Ishikawa (cell line): Measurements from ENCODE around the gene C17orf114.

ENCODE experiments used
- CREB1 ChIP-seq: IDR thresholded peaks from 2 replicates; pipeline ENCODE4 v1.6.1; 2012; ENCODE audit warnings: low read depth
- FOXM1 ChIP-seq: IDR thresholded peaks from 2 replicates; pipeline ENCODE4 v1.6.1; 2012; ENCODE audit warnings: low read depth, borderline replicate concordance
- RAD21 ChIP-seq: IDR thresholded peaks from 2 replicates; pipeline ENCODE4 v1.6.1; 2012; ENCODE audit warnings: low read depth
- TAF1 ChIP-seq: IDR thresholded peaks from 2 replicates; pipeline ENCODE4 v1.6.1; 2012; ENCODE audit warnings: low read depth, mild to moderate bottlenecking
- TCF12 ChIP-seq: IDR thresholded peaks from 2 replicates; pipeline ENCODE4 v1.6.1; 2012; ENCODE audit warnings: low read depth
- TEAD4 ChIP-seq: IDR thresholded peaks from 2 replicates; pipeline ENCODE4 v1.6.1; 2012
- YY1 ChIP-seq: IDR thresholded peaks from 2 replicates; pipeline ENCODE4 v1.6.1; 2012; ENCODE audit warnings: low read depth
- TF ChIP-seq, protein P1 (sequence below): IDR thresholded peaks from 2 replicates; pipeline ENCODE4 v1.6.1; 2012
- TF ChIP-seq, protein P2 (sequence below): IDR thresholded peaks from 2 replicates; pipeline ENCODE4 v1.6.1; 2012; ENCODE audit warnings: low read depth, mild to moderate bottlenecking

DNA sequence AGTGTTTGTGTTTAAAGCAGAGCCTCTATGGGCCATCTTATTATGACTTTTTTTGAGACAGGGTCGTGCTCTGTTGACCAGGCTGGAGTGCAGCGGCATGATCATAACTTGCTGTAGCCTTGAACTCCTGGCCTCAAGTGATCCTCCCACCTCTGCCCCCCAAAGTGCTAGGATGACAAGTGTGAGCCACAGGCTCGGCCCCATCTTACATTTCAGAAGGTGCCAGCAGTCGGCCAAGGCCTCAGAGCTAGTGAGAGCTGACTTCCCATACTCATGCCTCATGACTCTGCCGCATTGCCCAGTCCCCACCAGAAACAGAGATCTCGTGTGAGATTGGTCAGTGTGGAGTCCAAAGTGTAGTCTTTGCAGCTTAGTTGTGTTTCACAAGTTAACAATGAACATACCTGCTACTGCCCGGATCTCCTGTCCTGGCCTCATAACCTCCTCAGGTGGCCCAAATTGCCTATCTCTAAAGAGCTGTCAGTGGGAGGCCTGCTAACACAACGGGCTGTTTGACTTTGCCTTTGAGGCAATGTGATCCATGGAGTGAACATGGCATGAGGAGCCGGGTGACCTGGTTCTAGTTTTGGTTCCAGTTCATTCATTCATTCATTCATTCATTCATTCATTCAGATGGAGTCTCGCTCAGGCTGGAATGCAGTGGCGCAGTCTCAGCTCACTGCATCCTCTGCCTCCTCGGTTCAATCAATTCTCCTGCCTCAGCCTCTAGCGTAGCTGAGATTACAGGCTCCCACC is 44.7 kb upstream of the C17orf114 start:
- TF ChIP-seq, protein P1, sequence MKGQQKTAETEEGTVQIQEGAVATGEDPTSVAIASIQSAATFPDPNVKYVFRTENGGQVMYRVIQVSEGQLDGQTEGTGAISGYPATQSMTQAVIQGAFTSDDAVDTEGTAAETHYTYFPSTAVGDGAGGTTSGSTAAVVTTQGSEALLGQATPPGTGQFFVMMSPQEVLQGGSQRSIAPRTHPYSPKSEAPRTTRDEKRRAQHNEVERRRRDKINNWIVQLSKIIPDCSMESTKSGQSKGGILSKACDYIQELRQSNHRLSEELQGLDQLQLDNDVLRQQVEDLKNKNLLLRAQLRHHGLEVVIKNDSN: no peak
- TF ChIP-seq CREB1: no peak
- no peak for TF ChIP-seq TCF12
- TF ChIP-seq TEAD4: no peak
- no peak for TF ChIP-seq FOXM1
- TF ChIP-seq YY1: no peak
- TF ChIP-seq, protein P2, sequence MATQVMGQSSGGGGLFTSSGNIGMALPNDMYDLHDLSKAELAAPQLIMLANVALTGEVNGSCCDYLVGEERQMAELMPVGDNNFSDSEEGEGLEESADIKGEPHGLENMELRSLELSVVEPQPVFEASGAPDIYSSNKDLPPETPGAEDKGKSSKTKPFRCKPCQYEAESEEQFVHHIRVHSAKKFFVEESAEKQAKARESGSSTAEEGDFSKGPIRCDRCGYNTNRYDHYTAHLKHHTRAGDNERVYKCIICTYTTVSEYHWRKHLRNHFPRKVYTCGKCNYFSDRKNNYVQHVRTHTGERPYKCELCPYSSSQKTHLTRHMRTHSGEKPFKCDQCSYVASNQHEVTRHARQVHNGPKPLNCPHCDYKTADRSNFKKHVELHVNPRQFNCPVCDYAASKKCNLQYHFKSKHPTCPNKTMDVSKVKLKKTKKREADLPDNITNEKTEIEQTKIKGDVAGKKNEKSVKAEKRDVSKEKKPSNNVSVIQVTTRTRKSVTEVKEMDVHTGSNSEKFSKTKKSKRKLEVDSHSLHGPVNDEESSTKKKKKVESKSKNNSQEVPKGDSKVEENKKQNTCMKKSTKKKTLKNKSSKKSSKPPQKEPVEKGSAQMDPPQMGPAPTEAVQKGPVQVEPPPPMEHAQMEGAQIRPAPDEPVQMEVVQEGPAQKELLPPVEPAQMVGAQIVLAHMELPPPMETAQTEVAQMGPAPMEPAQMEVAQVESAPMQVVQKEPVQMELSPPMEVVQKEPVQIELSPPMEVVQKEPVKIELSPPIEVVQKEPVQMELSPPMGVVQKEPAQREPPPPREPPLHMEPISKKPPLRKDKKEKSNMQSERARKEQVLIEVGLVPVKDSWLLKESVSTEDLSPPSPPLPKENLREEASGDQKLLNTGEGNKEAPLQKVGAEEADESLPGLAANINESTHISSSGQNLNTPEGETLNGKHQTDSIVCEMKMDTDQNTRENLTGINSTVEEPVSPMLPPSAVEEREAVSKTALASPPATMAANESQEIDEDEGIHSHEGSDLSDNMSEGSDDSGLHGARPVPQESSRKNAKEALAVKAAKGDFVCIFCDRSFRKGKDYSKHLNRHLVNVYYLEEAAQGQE: no peak
- no peak for TF ChIP-seq TAF1
- TF ChIP-seq RAD21: no peak
